HG02973 (cell line): ENCODE measurements around the gene OAT.

ENCODE experiments used
- ATAC-seq: cut with Tn5 transposase; IDR thresholded peaks from one replicate; pipeline ENCODE4 v1.9.1; 2021; ENCODE audit warnings: moderate library complexity; ENCODE audit not compliant: unreplicated experiment

OAT gene

DNA sequence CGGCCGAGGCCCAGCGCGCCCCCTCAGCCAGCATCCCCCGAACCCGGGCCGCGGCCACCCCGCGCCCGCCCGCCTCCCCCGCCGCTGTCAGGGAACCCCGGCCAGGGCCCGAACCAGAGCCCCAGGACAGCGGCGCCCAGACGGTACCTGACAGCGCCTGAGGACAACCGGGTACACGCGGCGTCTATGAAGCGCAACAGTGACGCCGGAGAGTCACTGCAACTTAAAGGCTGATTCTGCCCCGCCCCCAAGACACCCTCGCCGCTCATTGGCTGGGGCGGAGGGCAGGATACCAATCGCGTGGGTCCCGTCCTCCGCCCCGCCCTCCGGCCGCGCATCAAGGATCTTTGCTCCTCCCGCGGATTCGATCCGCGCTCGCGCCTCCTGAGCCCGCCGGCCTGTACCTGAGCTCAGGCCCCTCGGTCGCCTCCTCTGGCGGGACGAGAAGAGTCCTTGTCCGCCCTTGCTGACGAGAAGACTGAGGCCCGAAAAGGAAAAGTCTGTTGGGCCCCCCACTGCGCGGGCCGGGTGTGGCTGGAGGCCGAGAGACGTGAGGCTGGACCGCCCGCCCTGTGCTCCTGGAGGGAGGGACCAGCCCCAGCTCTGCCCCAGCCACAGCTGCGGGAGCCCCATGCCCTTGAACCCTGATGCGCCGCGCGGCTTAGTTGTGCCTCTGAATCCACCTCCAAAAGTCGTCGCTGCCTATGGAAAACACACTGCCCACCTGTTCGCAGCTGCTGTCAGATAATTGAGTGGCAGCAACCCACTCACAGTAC is at the start of gene OAT:
OAT (minus strand) TSS at position 198 of the 776 bp plus-strand sequence. CDS start 6,752 bp downstream, outside the sequence.
- ATAC-seq, result peak; percentile 98

DNA sequence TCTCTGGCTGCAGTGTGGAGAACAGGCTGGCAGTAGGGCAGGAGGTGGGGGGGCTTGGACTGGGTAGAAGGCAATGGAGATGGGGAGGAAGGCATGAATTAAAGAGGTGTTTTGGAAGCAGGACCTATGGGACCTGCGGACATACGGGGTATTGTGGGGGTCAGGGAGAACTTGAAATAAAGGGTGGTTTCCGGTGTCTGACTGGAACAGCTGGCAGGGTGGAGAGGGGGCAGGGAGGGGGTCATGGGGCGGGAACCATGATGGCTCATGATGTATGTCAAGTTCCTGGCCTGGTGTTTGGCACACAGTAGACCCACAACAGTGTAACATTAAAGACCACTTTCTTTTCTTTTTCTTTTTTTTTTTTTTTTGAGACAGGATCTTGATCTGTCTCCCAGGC is 48.4 kb upstream of the OAT start:
- no peak for ATAC-seq

DNA sequence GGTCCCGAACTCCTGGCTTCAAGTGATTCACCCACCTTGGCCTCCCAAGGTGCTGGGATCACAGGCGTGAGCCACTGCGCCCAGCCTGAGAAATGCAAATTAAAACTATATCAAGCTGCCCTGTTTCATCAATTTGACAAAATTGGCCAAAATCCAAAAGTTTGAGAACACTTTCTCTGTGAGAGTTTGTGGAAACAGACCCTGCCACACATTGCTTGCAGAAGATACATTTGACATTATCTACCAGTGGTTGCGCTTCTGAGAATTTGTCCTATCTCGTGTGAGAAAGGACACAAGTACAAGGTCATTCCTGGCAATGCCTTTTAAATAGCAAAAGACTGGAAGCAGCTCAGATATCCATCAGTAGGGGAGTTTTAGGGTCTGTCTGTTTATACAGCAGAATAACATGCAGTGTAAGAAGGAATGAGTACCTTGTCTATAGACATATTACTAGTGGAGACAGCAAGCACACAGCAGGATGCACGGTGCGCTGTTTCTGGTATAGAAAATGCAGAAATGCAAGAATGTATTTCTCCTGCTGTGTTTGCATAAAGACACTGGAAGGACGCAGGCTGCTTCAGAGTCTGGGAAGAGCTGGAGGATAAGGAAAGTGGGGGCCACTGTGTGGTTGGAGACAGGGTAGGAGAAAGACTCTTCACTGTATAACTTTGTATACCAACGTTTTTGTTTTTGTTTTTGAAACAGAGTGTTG is 47.2 kb upstream of the OAT start:
- ATAC-seq, result no peak

DNA sequence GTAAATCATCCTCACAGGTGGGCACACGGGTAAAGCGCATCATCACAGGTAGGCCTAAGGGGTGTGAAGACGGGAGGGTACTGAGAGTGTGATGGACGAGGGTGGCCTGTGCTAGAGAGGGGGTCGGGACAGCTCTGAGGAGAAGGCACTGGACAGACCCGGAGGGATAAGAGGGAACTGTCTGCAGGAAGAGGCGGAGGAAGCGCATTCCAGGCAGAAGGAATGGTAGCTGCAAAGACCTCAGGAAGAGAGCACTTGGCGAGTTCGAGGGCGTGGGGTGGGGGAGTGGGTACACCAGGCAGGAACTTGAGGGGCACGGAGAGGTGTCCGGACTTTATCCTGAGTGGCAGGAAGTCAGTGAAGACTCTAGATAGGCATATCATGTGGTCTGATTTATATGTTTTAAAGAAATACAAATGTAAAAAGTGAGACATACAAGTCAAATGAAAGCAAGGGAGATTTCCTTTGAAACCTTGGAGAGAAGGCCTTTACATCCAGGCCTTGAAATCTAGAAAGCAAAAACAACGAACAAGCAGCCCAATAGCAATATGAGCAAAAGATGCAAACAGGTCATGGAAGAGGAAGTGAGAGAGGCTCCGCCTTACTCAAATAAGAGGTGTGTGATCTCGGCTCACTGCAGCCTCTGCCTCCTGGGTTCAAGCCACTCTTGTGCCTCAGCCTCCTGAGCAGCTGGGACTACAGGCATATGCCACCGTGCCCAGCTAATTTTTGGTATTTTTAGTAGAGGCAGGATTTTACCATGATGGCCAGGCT is 46.5 kb upstream of the OAT start:
- ATAC-seq, result peak; percentile 31

DNA sequence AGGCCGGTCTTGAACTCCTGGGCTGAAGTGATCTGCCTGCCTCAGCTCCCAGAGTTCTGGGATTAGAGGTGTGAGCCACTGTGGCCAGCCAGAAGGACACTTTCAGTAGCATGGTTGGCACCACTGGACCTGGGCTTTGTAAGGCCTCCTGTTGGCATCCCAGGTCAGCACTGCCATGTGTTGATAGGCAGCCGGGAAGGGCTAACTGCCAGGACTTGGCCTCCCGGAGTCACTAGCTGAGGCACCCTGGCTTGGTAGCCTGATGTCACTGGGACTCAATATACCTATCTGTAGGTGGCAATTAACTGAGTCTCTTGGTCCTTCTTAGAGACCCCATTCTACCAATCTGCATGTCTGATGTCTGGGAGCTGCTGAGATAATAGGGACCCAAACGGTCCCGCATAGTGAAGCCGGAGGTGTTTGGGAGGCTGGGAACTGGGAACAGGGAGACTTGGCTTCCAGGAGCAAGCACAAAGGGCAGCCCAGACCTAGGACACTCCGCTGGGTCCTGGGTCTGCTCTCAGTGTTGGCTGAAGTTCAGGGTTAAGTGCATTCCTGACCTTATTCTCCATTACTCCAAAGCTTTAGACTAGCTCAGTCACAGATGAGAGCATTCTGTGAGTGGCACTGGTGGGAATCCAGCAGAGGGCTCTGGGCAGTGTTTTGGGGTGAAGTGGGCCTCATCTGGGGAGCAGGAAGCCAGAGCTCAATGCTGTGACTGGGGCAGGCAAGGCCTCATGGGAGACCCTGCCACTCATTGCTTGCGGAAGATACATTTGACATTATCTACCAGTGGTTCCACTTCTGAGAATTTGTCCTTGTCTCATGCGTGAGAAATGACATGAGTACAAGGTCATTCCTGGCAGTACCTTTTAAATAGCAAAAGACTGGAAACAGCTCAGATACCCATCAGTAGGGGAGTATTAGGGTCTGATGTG is 45.6 kb upstream of the OAT start:
- ATAC-seq, result no peak

DNA sequence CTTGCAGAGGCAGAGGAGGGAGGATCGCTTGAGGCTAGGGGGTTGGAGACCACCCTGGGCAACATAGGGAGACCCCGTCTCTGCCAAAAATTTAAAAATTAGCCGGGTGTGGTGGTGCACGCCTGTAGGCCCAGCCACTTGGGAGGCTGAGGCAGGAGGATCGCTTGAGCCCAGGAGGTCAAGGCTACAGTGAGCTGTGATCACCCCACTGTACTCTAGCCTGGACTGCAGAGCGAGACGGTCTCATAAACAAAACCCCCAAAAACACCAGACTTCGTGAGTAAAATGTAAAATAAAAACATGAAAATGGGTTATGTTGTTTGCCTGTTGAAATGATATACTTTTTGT is 43.6 kb upstream of the OAT start:
- ATAC-seq, result no peak

DNA sequence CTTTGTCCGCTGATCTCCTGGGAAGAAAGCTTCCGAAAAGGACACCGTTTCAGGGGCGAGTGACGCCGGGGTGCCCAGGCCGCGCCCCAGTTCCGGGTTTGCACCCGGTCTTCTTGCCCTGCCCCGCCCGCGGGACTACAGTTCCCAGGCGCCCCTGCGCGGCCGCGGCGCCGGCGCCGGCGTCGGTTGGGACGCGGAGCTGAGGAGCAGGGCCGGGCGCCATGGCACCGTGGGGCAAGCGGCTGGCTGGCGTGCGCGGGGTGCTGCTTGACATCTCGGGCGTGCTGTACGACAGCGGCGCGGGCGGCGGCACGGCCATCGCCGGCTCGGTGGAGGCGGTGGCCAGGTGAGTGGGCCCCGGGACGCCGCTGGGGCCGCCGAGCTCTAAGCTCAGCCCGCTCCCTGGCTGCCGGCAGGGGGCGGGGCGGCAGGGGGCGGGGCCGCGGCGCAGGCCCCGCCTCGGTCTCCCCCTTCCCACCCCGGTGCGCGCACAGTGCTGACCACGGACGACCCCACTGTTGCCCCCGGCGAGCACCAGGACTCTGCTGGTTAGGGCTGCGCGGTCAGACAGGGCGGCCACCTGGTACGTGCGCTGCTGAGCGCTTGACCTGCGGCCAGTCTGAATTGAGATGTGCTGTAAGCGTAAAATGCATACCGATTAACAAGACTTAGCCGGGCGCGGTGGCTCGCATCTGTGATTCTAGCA is 43.1 kb upstream of the OAT start, which contains the start of gene LHPP:
LHPP (plus strand) TSS at position 182 of the 706 bp plus-strand sequence; CDS start at position 222, 40 bp downstream.
- ATAC-seq, result peak; percentile 95

DNA sequence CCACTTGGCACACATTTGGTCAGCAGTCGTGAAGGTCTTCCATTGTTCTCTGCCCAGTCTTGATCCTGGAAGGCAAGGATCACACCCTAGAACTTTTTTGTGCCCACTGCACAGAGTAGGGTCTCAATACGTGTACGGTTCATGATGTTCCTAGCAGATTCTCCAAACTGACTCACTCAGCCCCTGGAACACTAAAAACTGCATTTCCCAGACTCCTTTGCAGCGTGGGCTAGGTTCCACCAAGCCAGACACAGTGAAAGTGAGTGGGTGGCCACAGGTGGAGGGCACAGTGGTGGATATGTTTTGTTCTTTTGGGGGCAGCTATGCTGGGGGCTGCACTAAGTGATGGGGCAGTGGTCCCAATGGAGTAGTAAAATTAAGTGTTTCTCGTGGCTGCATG is 41.4 kb upstream of the OAT start:
- no peak for ATAC-seq

DNA sequence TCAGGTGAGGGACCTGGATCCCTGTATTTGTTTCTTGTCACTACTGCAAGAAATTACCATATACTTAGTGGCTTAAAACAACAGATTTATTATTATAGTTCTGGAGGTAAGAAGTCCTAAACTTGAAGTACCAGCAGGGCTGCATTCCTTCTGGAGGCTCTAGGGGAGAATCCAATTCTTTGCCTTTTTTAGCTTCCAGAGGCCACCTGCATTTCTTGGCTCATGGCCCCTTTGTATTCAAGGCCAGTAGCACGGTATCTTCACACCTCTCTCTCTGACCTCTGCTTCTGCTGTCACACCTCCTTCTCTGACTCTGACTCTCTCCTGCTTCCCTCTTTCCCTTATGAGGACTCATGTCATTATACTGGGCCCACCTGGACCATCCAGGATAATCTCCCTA is 40.7 kb upstream of the OAT start:
- ATAC-seq, result no peak

DNA sequence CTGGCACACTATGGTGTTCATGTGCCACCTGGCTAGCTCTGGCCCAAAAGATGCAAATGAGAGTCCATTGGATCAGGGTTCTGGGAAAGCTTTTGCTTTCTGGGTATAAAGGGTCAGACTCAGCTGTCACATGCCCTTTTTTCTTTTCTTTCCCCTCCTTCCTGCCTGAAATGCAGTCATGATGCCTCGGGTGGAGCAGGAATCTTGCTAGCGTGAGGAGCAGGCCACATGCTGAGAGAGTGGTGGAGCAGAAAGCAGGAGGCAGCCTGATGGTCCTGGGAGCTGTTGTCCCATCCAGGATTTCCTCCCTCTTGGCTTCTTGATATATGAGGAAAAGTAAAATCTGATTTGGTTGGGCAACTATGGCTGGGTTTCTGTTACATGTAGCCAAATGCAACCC is 40.2 kb upstream of the OAT start:
- ATAC-seq, result no peak

DNA sequence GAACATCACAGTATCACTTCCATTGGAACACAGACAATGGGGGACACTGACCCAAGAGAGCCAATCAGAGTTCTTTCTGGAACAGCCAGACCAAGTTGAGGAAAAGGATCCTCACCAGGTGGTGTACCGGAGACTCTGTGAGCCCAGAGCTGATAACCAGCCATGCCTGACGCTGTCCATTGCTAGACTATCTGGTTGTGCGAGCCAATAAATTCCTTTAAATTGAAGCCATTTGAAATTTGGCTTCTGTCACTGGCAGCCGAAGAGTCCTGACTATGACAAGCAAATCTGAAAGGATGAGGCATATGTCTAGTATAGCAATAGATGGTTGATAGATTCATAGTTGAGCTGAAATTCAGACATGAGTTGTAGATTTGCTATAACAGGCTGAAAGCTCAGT is 39.8 kb upstream of the OAT start:
- ATAC-seq, result no peak

DNA sequence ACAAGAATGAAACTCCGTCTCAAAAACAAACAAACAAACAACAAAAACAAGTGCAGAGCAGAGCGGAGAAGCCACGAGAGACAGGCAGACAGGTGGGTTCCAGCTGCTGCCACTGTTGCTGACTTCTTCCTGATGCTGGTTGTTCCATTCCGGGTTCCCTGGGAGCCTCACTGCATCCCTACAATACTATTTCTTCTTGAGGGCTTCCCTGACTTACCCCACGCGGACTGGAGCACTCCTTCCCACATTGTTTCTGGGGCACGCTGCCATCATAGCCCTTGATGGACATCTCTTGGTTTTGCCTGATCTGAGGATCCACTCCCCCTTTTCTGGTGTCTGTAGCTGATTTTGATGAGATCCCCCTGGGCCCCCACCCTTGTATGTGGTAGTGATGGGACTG is 36.7 kb upstream of the OAT start:
- ATAC-seq, result no peak

DNA sequence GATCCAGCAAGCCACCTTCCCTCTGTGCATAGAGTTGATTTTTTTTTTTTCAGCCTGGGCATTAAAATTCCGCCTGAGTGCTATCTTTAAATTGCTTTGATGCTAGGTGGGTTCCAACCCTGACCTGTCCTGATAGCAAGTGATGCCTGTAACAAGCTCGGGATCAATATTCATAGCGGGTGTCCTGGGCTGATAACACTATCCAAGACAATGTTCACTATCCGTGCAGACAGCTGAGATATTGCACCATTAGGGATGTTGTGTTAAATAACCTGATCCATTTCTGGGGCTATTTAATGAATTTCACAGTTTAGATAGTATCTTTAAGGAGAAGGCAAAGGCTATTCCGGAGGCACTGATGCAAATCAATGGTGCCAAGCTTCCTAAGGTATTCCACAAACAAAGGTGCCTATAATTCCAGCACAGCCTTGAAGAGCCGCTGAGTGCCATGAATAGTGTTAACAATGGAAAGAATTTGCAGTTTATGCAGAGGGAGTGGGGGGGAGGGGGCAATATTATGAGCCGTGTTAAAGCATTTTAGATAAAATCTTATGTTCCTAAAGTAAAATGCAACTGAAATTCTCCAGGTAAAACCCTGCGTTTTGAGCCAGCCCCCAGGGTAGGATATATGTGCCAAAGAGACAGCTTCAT is 35.4 kb upstream of the OAT start:
- ATAC-seq, result no peak

DNA sequence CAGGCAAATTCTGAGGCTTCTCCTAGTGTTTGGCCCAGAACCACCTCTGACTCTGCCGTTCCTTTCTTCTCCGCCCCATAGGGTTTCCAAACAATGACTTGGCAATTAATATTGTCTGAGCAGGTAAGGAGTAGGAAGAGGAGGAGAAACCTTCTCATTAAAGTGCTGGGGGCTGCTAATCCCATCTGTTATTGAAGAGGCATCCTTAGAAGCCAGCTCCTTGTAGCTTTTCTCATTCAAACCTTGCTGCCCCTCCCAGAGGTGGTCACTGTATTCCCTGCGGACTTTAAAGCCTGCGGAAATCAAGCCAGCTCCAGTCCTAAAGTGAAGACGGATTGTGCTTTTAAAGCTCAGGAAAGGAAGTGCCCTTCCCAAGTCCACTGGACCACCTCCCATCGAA is 32.6 kb upstream of the OAT start:
- ATAC-seq, result no peak

DNA sequence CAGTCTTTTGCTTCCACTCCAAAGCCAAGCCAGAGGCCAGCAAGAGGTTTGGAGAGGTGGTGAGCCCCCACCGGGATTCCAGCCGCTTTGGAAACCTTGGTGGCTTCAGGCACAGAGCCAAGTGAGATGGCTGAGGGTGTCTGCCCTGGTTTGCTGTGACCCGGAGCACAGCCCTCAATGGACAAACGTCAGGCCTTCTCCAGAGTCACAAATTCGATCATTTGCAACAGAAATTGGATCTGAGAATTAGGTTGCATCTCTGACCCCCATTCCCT is 32.0 kb upstream of the OAT start:
- ATAC-seq, result no peak

DNA sequence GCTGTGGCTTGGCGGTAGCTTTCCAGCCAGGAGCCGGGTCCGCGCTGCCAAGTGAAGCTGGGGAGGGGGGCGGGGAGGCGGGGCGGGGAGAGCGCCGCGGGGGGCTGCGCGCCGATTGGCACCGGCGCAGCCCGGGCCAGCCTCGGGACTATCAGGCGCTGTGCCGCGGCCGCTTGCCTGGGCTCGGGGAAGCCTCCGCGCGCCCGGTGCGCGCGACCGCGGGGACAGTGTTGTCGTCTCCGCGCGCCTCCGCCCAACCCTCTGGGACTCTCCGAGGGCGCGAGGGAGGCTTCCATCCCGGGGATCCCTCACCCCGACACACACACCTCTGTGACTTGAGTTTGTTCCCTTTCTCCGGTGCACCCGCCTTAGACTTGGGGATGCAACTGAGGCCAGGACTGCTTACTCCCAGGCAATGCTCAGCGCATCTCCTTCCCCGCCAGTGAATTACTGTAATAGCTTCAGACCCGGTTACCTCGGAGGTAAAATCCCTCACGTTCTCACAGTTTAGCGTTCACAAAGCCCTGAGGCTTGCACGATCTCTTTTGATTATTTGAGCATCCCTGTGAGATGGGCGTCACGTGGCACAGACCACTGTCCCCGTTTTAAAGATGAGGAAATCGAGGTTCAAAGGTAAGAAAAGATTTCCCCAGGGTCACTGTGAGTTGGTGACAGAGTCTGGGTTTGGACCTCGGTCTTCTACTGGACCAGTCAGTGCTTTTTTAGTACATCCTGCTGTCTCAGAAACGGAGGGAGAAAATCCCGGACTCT is 31.5 kb upstream of the OAT start, which contains the start of gene NKX1-2:
NKX1-2 (minus strand) TSS at position 24 of the 771 bp plus-strand sequence. CDS start 92 bp downstream, outside the sequence.
- ATAC-seq, result no peak

DNA sequence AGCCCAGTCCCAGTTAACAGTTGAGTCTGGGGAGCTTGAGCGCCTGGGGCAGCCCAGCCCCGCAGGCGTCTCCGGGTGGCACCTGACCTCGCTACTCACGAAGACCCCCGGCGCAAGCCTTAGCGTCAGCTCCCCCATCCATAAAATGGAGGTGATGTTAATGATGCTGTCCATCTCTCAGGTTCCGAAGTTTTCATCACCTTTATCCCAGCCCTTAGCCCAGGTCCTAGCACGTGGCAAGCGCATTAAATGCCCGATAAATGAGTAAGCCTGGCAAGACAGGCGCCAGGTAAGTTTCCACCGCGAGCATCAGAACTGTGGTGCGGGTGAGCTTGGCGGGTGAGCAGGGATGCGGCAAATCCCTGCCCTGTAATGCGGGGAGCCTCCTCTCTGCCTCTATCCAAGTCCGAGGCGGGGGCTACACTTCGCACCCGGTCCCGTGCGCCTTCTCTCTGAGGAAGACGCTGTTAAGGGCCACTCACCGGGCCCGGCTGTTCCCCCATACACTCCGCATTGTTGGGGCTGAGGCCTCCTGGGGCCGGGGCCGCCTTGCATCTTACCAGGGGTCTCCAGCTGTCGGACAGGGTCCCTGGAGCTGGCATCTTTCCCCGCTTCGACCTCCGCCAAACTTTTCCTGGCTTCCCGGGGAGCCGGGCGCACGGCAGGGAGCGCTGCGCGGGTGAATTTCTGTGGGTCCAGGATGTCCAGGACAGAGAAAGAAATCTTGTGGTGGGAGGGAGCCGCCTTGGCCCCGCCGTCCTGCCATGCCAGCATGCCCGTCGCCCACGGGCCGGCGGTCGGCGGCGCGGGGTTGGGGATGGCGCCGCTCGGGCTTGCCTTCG is 30.7 kb upstream of the OAT start:
- no peak for ATAC-seq

DNA sequence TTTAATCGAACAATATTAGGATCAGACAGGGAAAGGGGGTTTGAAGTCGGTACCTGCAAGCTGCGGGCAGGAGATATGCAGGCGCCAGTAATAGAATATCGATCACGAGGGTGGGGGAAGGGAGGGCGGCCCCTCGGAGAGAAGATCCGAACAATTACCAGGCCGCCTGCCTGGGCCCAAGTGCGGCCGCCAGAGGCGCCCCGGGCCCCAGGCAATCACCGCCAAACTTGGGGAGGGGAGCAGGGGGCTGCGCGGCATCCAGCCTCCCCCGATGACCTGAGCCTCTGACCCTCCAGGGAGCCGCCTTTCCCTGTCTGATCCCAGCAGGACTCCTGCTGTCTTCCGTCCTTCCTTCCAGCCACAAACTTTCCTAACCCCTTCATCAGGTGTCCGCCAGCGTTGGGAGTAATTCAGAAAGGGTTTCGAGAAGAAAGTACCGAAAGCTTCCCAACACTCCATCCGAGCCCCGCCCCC is 30.0 kb upstream of the OAT start:
- ATAC-seq, result no peak
